CD14-positive monocyte (primary cell): ENCODE results near the gene RBM19. TPM values are rescaled to one million over a fixed set of nuclear protein-coding genes. Genes with fewer than 3 reads are reported as not detected.

Experiments used
- DNase-seq, 3 donors: peaks; one replicate each; pipeline ENCODE4 v3.0.0-alpha.2; 2011 to 2022
- H2AFZ ChIP-seq: 2 replicates; pipeline ENCODE4 v1.6.0; 2012; ENCODE audit warnings: mild to moderate bottlenecking, low read depth, low read length, inconsistent platforms; ENCODE audit not compliant: insufficient read depth, poor library complexity, severe bottlenecking
- H3K27ac ChIP-seq, 2 donors: 1 replicate in 1 of 2; 2 replicates in 1 of 2; pipeline ENCODE4 v1.5.1; 2012 to 2013; ENCODE audit warnings: low read length in 2 of 2, control low read depth in 1 of 2, inconsistent platforms in 1 of 2, low read depth in 1 of 2, mild to moderate bottlenecking in 1 of 2
- H3K27me3 ChIP-seq, 2 donors: one replicate each; pipeline versions ENCODE4 v1.6.0 to v1.6.1; 2011 to 2013; ENCODE audit warnings: low read length in 2 of 2; ENCODE audit not compliant: control insufficient read depth in 2 of 2, insufficient read depth in 2 of 2
- H3K36me3 ChIP-seq, 2 donors: replicated peaks in 1 of 2; 1 replicate in 1 of 2; 2 replicates in 1 of 2; pipeline versions ENCODE4 v1.5.1 to v1.6.1; 2012 to 2013; ENCODE audit warnings: low read length in 2 of 2, control low read depth in 1 of 2, inconsistent platforms in 1 of 2, mild to moderate bottlenecking in 1 of 2; ENCODE audit not compliant: insufficient read depth in 2 of 2, control insufficient read depth in 1 of 2
- H3K4me1 ChIP-seq, 2 donors: 1 replicate in 1 of 2; 2 replicates in 1 of 2; pipeline versions ENCODE4 v1.5.1 to v1.6.1; 2012 to 2013; ENCODE audit warnings: low read length in 2 of 2, control low read depth in 1 of 2, inconsistent platforms in 1 of 2, mild to moderate bottlenecking in 1 of 2, moderate library complexity in 1 of 2; ENCODE audit not compliant: insufficient read depth in 2 of 2, control insufficient read depth in 1 of 2
- H3K4me2 ChIP-seq: replicated peaks from 2 replicates; pipeline ENCODE3; 2012; ENCODE audit warnings: low read length, moderate library complexity, mild to moderate bottlenecking; ENCODE audit not compliant: poor library complexity, severe bottlenecking; ENCODE audit errors: extremely low read depth
- H3K4me3 ChIP-seq, 3 experiments: fragments of 200-600 bp in 1 of 3; sonication (generic) in 1 of 3; replicated peaks in 1 of 3; 1 replicate in 2 of 3; 2 replicates in 1 of 3; pipeline ENCODE4 v1.5.1; 2011 to 2013; ENCODE audit warnings: low read length in 3 of 3, mild to moderate bottlenecking in 3 of 3, control low read depth in 2 of 3, low read depth in 2 of 3, inconsistent platforms in 1 of 3, moderate library complexity in 1 of 3
- H3K79me2 ChIP-seq: 2 replicates; pipeline ENCODE4 v1.6.0; 2012; ENCODE audit warnings: mild to moderate bottlenecking, control low read depth, inconsistent platforms, low read length, moderate library complexity; ENCODE audit not compliant: insufficient read depth
- H3K9ac ChIP-seq: 2 replicates; pipeline ENCODE4 v1.6.0; 2017; ENCODE audit warnings: low read length, mild to moderate bottlenecking; ENCODE audit not compliant: insufficient read depth, poor library complexity, severe bottlenecking
- H3K9me3 ChIP-seq, 2 donors: replicated peaks in 1 of 2; 1 replicate in 1 of 2; 2 replicates in 1 of 2; pipeline versions ENCODE4 v1.5.1 to v1.6.1; 2012 to 2013; ENCODE audit warnings: low read length in 2 of 2, control low read depth in 1 of 2; ENCODE audit not compliant: control insufficient read depth in 1 of 2, insufficient read depth in 1 of 2
- H4K20me1 ChIP-seq: 2 replicates; pipeline ENCODE4 v1.6.0; 2012; ENCODE audit warnings: mild to moderate bottlenecking, low read length, control low read depth, moderate library complexity; ENCODE audit not compliant: insufficient read depth
- H3K27ac Mint-ChIP-seq, 7 donors: one replicate each; pipeline ENCODE4 v1.8.0; 2020; ENCODE audit warnings: mild to moderate bottlenecking in 7 of 7, mixed read lengths in 7 of 7, moderate library complexity in 6 of 7, inconsistent platforms in 2 of 7
- H3K27me3 Mint-ChIP-seq, 3 donors: one replicate each; pipeline ENCODE4 v1.8.0; 2021 to 2022; ENCODE audit warnings: low read depth in 3 of 3, mild to moderate bottlenecking in 3 of 3, mixed read lengths in 3 of 3, moderate library complexity in 3 of 3, inconsistent platforms in 1 of 3
- H3K36me3 Mint-ChIP-seq, 2 donors: one replicate each; pipeline ENCODE4 v1.8.0; 2020; ENCODE audit warnings: mixed read lengths in 2 of 2, inconsistent platforms in 1 of 2, mild to moderate bottlenecking in 1 of 2
- H3K4me1 Mint-ChIP-seq: one replicate; pipeline ENCODE4 v1.8.0; 2020; ENCODE audit warnings: mild to moderate bottlenecking, mixed read lengths
- H3K4me3 Mint-ChIP-seq, 2 donors: one replicate each; pipeline ENCODE4 v1.8.0; 2020; ENCODE audit warnings: mild to moderate bottlenecking in 2 of 2, mixed read lengths in 2 of 2, moderate library complexity in 1 of 2
- H3K9me3 Mint-ChIP-seq, 7 donors: one replicate each; pipeline ENCODE4 v1.8.0; 2020 to 2022; ENCODE audit warnings: mixed read lengths in 7 of 7, mild to moderate bottlenecking in 6 of 7, moderate library complexity in 6 of 7, inconsistent platforms in 2 of 7
- CTCF ChIP-seq: fragments of 200-600 bp; IDR thresholded peaks from one replicate; pipeline ENCODE4 v1.8.0; 2022; ENCODE audit warnings: antibody characterized with exemption, mild to moderate bottlenecking
- WGBS: methylation state at CpG from one replicate; pipeline ENCODE4 v1.1.5; 2013; ENCODE audit warnings: missing lambda C conversion rate; ENCODE audit not compliant: insufficient coverage; 5-methylcytosine and 5-hydroxymethylcytosine counted together
- intact Hi-C, 2 donors: fragments of 100-400 bp; cut with micrococcal nuclease; formaldehyde crosslinking; loops; one replicate each; pipeline versions ENCODE4 v1.15.0 to v1.15.1; 2023
- polyA plus RNA-seq, 3 donors: library from polyadenylated mRNA; depleted of rRNA in 1 of 3; unstranded in 2 of 3; stranded (reverse) in 1 of 3; fragments of 300-500 nt in 2 of 3; fragments of >200 nt in 1 of 3; fragmentation: Illumina TruSeq in 2 of 3; gene quantifications; 1 replicate in 2 of 3; 2 replicates in 1 of 3; pipeline ENCODE4 v1.2.3, GENCODE V29; 2012 to 2021

RBM19 gene
- polyA plus RNA-seq, 3 donors = 2.1 to 30.4 (median 2.2) TPM

GRCh38 chr12:113980054-113980453 is 13.9 kb upstream of the RBM19 start:
- intact Hi-C loops = loop anchor here (2.0 to 5.0 kb wide), 3 partner anchors 527 to 1937 kb away; no protein-coding TSS in a partner anchor
- WGBS = no CpG with 5 or more reads among the region's 2 CpGs
- peaks cover 5 to 12% (median 9%) of the 10 kb centered on the region in 3 donors for H3K27me3 Mint-ChIP-seq
- Histone ChIP-seq H3K79me2 (no peaks in the 10 kb centered on the region), H3K9ac (no peak overlapping the region), H3K4me2 (no peak overlapping the region), H3K9me3 (no peaks in the 10 kb centered on the region), H3K4me3 (no peak overlapping the region), H3K36me3 (no peaks in the 10 kb centered on the region), H3K4me1 (no peaks in the 10 kb centered on the region), H3K27me3 (no peaks in the 10 kb centered on the region), H2AFZ (no peak overlapping the region), H3K27ac (no peak overlapping the region), H4K20me1 (no peaks in the 10 kb centered on the region)
- no peak for TF ChIP-seq CTCF
- peaks cover 0 to 3% (median 0%) of the 10 kb centered on the region in 7 donors for H3K9me3 Mint-ChIP-seq
- DNase-seq = no peak
- no peaks in the 10 kb centered on the region for H3K36me3 Mint-ChIP-seq
- H3K27ac Mint-ChIP-seq = no peak overlapping the region
- H3K4me1 Mint-ChIP-seq = no peaks in the 10 kb centered on the region
- no peak overlapping the region for H3K4me3 Mint-ChIP-seq

GRCh38 chr12:113978080-113978479 is 12.0 kb upstream of the RBM19 start:
- no peak overlapping the region for H3K27ac ChIP-seq
- H2AFZ ChIP-seq = no peak overlapping the region
- H3K27me3 ChIP-seq = peaks cover 5 to 7% of the 10 kb centered on the region in 2 donors
- Mint-ChIP-seq H3K4me3 (no peak overlapping the region), H3K27me3 (peaks cover 17 to 31% (median 22%) of the 10 kb centered on the region in 3 donors), H3K27ac (no peak overlapping the region), H3K9me3 (peaks cover 0 to 6% (median 0%) of the 10 kb centered on the region in 7 donors), H3K4me1 (peaks cover 2% of the 10 kb centered on the region), H3K36me3 (no peaks in the 10 kb centered on the region)
- no peak for DNase-seq
- no peak overlapping the region for H3K4me2 ChIP-seq
- no peaks in the 10 kb centered on the region for H3K36me3 ChIP-seq
- no CpG with 5 or more reads among the region's 1 CpG for WGBS
- intact Hi-C loops = no loop called here
- H3K9me3 ChIP-seq = no peaks in the 10 kb centered on the region
- H3K4me1 ChIP-seq = no peaks in the 10 kb centered on the region
- no peaks in the 10 kb centered on the region for H4K20me1 ChIP-seq
- H3K79me2 ChIP-seq = no peaks in the 10 kb centered on the region
- H3K4me3 ChIP-seq = no peak overlapping the region
- no peak overlapping the region for H3K9ac ChIP-seq
- TF ChIP-seq CTCF = no peak
